Stimulated activated CD4-positive, alpha-beta T cell treated with anti-CD3 and anti-CD28 coated beads, Interleukin-15, amount 100 ng/mL, for 1 hour (primary cell): ENCODE measurements around the gene PCDHGB2.
"Not testable (repeated sequence)": the region's sequence is repeated elsewhere in the genome, so short reads cannot be mapped to it uniquely, and the experiment has no call there.

Experiments
- DNase-seq, 2 donors: peaks; one replicate each; pipeline ENCODE4 v3.0.0-alpha.2; 2020; ENCODE audit warnings: low read depth in 1 of 2, low spot score in 1 of 2

Gene PCDHGB2

GRCh38 chr5:141359790-141360426 lies at the start of gene PCDHGB2:
Gene PCDHGB2 (plus strand): TSS chr5:141359994. CDS start chr5:141360136, 142 bp downstream.
- DNase-seq: no peak

GRCh38 chr5:141313711-141314110 lies 46.1 kb upstream of the PCDHGB2 start:
- no peak for DNase-seq

GRCh38 chr5:141316963-141317362 lies 42.8 kb upstream of the PCDHGB2 start:
- DNase-seq: not testable (repeated sequence)

GRCh38 chr5:141319202-141319601 lies 40.6 kb upstream of the PCDHGB2 start:
- no peak for DNase-seq

GRCh38 chr5:141319699-141320098 lies 40.1 kb upstream of the PCDHGB2 start:
- DNase-seq: no peak

GRCh38 chr5:141320225-141321169 lies 39.3 kb upstream of the PCDHGB2 start, which contains the start of gene TAF7:
Gene TAF7 (minus strand): TSS chr5:141320784. CDS start chr5:141320044, 740 bp downstream.
- DNase-seq: peak; percentile 82 to 87

- no peak for DNase-seq
Observed at GRCh38 chr5:141322261-141322660, 37.5 kb upstream of the PCDHGB2 start.

- peak; percentile 35 to 49 for DNase-seq
Observed at GRCh38 chr5:141326088-141326854, 33.5 kb upstream of the PCDHGB2 start.

- no peak for DNase-seq
Observed at GRCh38 chr5:141328231-141328630, 31.6 kb upstream of the PCDHGB2 start.

- no peak for DNase-seq
Observed at GRCh38 chr5:141330299-141331080, 29.3 kb upstream of the PCDHGB2 start, which contains the start of gene PCDHGA1. Gene PCDHGA1 (plus strand): TSS chr5:141330514.

GRCh38 chr5:141332571-141332970 lies 27.2 kb upstream of the PCDHGB2 start:
- DNase-seq: not testable (repeated sequence)

GRCh38 chr5:141338538-141339306 lies 21.1 kb upstream of the PCDHGB2 start, which contains the start of gene PCDHGA2:
Gene PCDHGA2 (plus strand): TSS chr5:141338760.
- DNase-seq: no peak

- not testable (repeated sequence) for DNase-seq
Observed at GRCh38 chr5:141340781-141341354, 18.9 kb upstream of the PCDHGB2 start.

GRCh38 chr5:141342773-141343172 lies 17.0 kb upstream of the PCDHGB2 start:
- DNase-seq: no peak

GRCh38 chr5:141343242-141343952 lies 16.4 kb upstream of the PCDHGB2 start, which contains the start of gene PCDHGA3:
Gene PCDHGA3 (plus strand): TSS chr5:141343829. CDS start chr5:141344034, 205 bp downstream.
- DNase-seq: no peak

- no peak for DNase-seq
Observed at GRCh38 chr5:141343953-141344463, 15.8 kb upstream of the PCDHGB2 start.

- no peak for DNase-seq
Observed at GRCh38 chr5:141345327-141345726, 14.5 kb upstream of the PCDHGB2 start.

GRCh38 chr5:141346017-141346416 lies 13.8 kb upstream of the PCDHGB2 start:
- DNase-seq: not testable (repeated sequence)
